ENCODE measurements around the gene ADAM22. TPM values are rescaled to one million over a fixed set of nuclear protein-coding genes. Genes with fewer than 3 reads are reported as not detected.

Gene ADAM22
- total and polyA plus RNA-seq, 2 of the 4 experiments (the other 2 are of a cell fraction), result 0.03 to 0.18 TPM

- Histone ChIP-seq H3K27me3 (ENCODE audit: control insufficient read depth, insufficient read depth, low read length) (no peaks in the 10 kb centered on the region), H3K27ac (ENCODE audit: insufficient read depth, low read length) (no peak overlapping the region)
These were observed 250.8 kb downstream of the ADAM22 start for GRCh38 chr7:88184848-88185304.

More at GRCh38 chr7:88184848-88185304, 250.8 kb downstream of the ADAM22 start:
- no peaks in the 10 kb centered on the region for H3K4me1 ChIP-seq (ENCODE audit: control insufficient read depth, insufficient read depth, low read length)
- H3K18ac ChIP-seq (ENCODE audit: low read depth, low read length), result no peak overlapping the region
- DNase-seq (peak; percentile 12), ATAC-seq (ENCODE audit: low read depth) (no peak)
- ChIA-PET CTCF (no interaction called here), POLR2A (ENCODE audit: unreplicated experiment) (no interaction called here)
- in situ Hi-C loops (cut with MboI; ENCODE audit: low sequenced_read_pairs), result no loop called here
- intact Hi-C loops (cut with micrococcal nuclease), result no loop called here
- H3K36me3 ChIP-seq (ENCODE audit: control insufficient read depth, insufficient read depth, low read length), result no peaks in the 10 kb centered on the region
- H3K4ac ChIP-seq (ENCODE audit: low read depth, low read length), result no peak overlapping the region
- H2BK20ac ChIP-seq (ENCODE audit: low read depth, low read length), result no peak overlapping the region
- H2BK15ac ChIP-seq (ENCODE audit: low read depth, low read length), result no peak overlapping the region
- dilution Hi-C loops (cut with HindIII; ENCODE audit: low sequenced_read_pairs, unreplicated experiment), result no loop called here
- H4K20me1 ChIP-seq (ENCODE audit: insufficient read depth, low read length), result no peaks in the 10 kb centered on the region
- H2AFZ ChIP-seq (replicated peaks; ENCODE audit: low read length, poor library complexity), result no peak overlapping the region
- H3K79me1 ChIP-seq (ENCODE audit: low read depth in 1 of 2, low read length in 2 of 2), result no peaks in the 10 kb centered on the region
- no peak overlapping the region for H3K23ac ChIP-seq (ENCODE audit: low read depth, low read length)
- no peak overlapping the region for H4K5ac ChIP-seq (ENCODE audit: low read depth, low read length)
- TF ChIP-seq MAZ (IDR thresholded peaks at IDR 0.05; ENCODE audit: borderline replicate concordance, low read depth, low read length) (no peak), NFE2L2 (IDR thresholded peaks at IDR 0.05; ENCODE audit: low read depth, low read length) (no peak)
- no peak overlapping the region for H2BK5ac ChIP-seq (ENCODE audit: low read depth, low read length, poor library complexity, severe bottlenecking)
- no peak overlapping the region for H4K8ac ChIP-seq (ENCODE audit: low read depth in 2 of 2, low read length in 2 of 2)
- no peak overlapping the region for H2AK9ac ChIP-seq (replicated peaks; ENCODE audit: low read depth, low read length, poor library complexity)
- H2BK120ac ChIP-seq (ENCODE audit: low read depth, low read length), result no peak overlapping the region
- H3K4me2 ChIP-seq (ENCODE audit: low read depth, low read length), result no peak overlapping the region
- no peak overlapping the region for H2AK5ac ChIP-seq (ENCODE audit: low read depth, low read length)
- no peaks in the 10 kb centered on the region for H3K9me1 ChIP-seq (ENCODE audit: insufficient read depth, low read length)
- H3K4me3 ChIP-seq (ENCODE audit: insufficient read depth, low read depth, low read length), result no peak overlapping the region
- H3K14ac ChIP-seq (replicated peaks; ENCODE audit: low read depth, low read length), result no peak overlapping the region
- WGBS, 2 experiments (ENCODE audit: extremely low coverage in 2 of 2, insufficient read length in 1 of 2), result 90% methylated on average over 2 of the region's 5 CpGs; no CpG with 5 or more reads in 1 of the 2 experiments
- BruUV-seq (replicated peaks), result no TSS peak
- H3K9me3 ChIP-seq (ENCODE audit: control insufficient read depth, insufficient read depth, low read length), result no peaks in the 10 kb centered on the region
- no peak overlapping the region for H3K9ac ChIP-seq (ENCODE audit: low read depth, low read length)
- no peak overlapping the region for H3K56ac ChIP-seq (ENCODE audit: extremely low read depth, insufficient read depth, low read length)
- H4K91ac ChIP-seq (ENCODE audit: insufficient read depth, low read depth, low read length), result no peak overlapping the region

All from IMR-90 (cell line).